ENCODE data around the gene M1AP. TPM values are rescaled to one million over a fixed set of nuclear protein-coding genes. Genes with fewer than 3 reads are reported as not detected.

The M1AP gene
- total RNA-seq, 4 donors from 2014 or later = 0.17 to 0.42 TPM; not detected in 2

DNA sequence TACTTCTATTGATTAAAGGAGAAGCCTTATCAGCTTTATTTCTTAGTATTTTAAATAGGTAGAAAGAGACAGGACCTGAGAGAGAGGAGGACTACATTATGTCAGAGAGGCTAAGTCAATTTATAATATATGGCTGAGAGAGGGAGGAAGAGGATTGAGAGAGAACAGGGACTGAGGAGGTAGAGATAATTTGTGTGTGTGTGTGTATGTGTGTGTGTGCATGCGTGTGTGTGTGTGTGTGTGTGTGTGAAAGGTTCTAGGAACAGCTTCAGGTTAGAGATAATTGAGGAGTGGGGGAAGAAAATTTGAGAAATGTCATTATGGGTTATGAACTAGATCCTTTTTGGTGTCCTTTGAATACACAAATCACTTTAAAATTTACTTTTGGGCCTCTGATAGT is 78.4 kb downstream of the M1AP start:
- WGBS = 38% methylated on average over 1 of the region's 1 CpG
- Histone ChIP-seq H3K27ac (replicated peaks in 1 of 4) (no peak overlapping the region), H3K27me3 (peaks cover 0 to 2% (median 0%) of the 10 kb centered on the region in 4 donors), H3K9me3 (no peaks in the 10 kb centered on the region), H3K4me1 (no peaks in the 10 kb centered on the region), H3K36me3 (no peaks in the 10 kb centered on the region), H3K4me3 (no peak overlapping the region)
- TF ChIP-seq POLR2AphosphoS5 (IDR thresholded peaks at IDR 0.05) = no peak
- TF ChIP-seq POLR2A (IDR thresholded peaks at IDR 0.05; ENCODE audit: low read depth) = no peak
- TF ChIP-seq, protein P1, sequence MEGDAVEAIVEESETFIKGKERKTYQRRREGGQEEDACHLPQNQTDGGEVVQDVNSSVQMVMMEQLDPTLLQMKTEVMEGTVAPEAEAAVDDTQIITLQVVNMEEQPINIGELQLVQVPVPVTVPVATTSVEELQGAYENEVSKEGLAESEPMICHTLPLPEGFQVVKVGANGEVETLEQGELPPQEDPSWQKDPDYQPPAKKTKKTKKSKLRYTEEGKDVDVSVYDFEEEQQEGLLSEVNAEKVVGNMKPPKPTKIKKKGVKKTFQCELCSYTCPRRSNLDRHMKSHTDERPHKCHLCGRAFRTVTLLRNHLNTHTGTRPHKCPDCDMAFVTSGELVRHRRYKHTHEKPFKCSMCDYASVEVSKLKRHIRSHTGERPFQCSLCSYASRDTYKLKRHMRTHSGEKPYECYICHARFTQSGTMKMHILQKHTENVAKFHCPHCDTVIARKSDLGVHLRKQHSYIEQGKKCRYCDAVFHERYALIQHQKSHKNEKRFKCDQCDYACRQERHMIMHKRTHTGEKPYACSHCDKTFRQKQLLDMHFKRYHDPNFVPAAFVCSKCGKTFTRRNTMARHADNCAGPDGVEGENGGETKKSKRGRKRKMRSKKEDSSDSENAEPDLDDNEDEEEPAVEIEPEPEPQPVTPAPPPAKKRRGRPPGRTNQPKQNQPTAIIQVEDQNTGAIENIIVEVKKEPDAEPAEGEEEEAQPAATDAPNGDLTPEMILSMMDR (IDR thresholded peaks at IDR 0.05) = no peak
- TF ChIP-seq EP300 (IDR thresholded peaks at IDR 0.05) = no peak
- intact Hi-C loops (cut with DNase I) = no loop called here
- no peak for DNase-seq (ENCODE audit: extremely low spot score)

DNA sequence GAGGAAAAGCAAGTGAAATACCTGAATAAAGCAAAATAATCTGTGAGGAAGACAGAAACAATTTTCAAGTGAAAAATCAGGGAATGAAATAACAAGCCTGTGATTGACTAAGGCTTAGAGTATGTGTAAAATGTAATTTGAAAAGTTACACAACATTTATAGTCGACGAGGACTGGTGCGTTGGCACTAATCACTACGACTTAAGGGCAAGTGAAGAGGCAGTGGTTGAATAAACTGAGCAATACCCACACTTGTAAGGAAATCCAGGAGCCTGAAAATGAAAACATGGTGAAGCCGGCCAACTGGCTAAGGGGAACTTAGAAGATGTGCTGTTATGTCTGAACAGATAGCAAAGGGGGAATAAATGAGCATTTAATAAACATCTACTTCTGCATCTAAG is 80.2 kb downstream of the M1AP start:
- Histone ChIP-seq H3K36me3 (no peaks in the 10 kb centered on the region), H3K9me3 (no peaks in the 10 kb centered on the region), H3K4me3 (no peak overlapping the region), H3K27ac (replicated peaks in 1 of 4) (no peak overlapping the region), H3K27me3 (peaks cover 0 to 14% (median 0%) of the 10 kb centered on the region in 4 donors), H3K4me1 (no peaks in the 10 kb centered on the region)
- 72% methylated on average over 5 of the region's 5 CpGs for WGBS
- TF ChIP-seq, protein P1 (IDR thresholded peaks at IDR 0.05) = no peak
- TF ChIP-seq EP300 (IDR thresholded peaks at IDR 0.05) (no peak), POLR2A (IDR thresholded peaks at IDR 0.05; ENCODE audit: low read depth) (no peak), POLR2AphosphoS5 (IDR thresholded peaks at IDR 0.05) (no peak)
- intact Hi-C loops (cut with DNase I) = no loop called here
- no peak for DNase-seq (ENCODE audit: extremely low spot score)

DNA sequence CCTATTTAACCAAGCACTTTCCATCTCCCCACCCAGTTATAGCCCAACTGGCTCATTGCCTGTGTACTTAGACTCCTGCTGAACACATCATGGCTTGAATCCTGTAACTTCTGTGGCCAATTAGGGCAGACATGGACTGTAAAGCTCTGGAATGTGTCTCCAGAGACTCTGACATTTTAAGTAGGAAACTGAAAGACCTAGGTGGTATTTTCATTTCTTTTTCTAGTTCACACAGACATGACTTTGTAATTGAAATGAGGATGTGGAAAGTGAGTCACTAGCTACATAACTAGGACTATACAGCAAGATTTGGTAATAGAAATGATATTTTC is 81.4 kb downstream of the M1AP start:
- no peak overlapping the region for H3K4me3 ChIP-seq
- H3K27me3 ChIP-seq = peaks cover 0 to 19% (median 0%) of the 10 kb centered on the region in 4 donors
- no peak overlapping the region for H3K27ac ChIP-seq (replicated peaks in 1 of 4)
- no peak for TF ChIP-seq EP300 (IDR thresholded peaks at IDR 0.05)
- no peaks in the 10 kb centered on the region for H3K9me3 ChIP-seq
- H3K4me1 ChIP-seq = no peaks in the 10 kb centered on the region
- intact Hi-C loops (cut with DNase I) = no loop called here
- no peaks in the 10 kb centered on the region for H3K36me3 ChIP-seq
- no peak for DNase-seq (ENCODE audit: extremely low spot score)

DNA sequence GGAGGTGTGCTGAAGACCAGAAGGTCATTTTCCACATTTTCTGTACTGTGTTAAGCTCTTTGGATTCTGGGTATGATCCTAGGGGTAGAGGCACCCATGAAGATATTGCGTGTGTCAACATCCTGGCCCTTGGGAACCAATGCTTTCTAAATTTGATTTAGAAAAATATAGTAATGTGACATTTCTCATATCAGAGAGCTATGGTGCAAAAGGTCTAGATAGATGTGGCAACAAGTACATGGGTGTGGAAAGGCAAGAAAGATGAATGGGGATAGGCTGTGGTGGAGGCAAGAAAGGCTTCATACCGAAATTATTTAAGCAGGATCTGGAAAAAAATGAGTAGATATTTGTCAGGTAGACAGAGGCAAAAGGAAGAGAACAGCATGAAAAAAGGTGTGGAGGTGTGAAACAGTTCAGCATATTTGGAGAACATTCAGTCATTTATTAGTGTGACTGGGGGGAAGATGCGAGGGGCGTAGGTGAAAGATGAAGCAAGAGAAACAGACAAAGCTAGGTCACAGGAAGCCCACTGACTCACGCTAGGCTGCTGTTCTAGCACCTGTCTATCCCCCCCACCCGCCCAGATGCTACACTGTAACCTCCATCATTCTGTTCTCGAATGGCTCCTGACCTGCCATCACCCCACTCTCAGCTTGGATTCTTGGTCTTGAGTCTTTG is 81.9 kb downstream of the M1AP start:
- intact Hi-C loops (cut with DNase I) = no loop called here
- Histone ChIP-seq H3K4me1 (no peaks in the 10 kb centered on the region), H3K9me3 (no peaks in the 10 kb centered on the region), H3K36me3 (no peaks in the 10 kb centered on the region), H3K27ac (replicated peaks in 1 of 4) (no peak overlapping the region), H3K4me3 (no peak overlapping the region), H3K27me3 (peaks cover 0 to 19% (median 0%) of the 10 kb centered on the region in 4 donors)
- no peak for TF ChIP-seq POLR2A (IDR thresholded peaks at IDR 0.05; ENCODE audit: low read depth)
- TF ChIP-seq, protein P1 (IDR thresholded peaks at IDR 0.05) = no peak
- no peak for TF ChIP-seq EP300 (IDR thresholded peaks at IDR 0.05)
- no peak for TF ChIP-seq POLR2AphosphoS5 (IDR thresholded peaks at IDR 0.05)
- 74% methylated on average over 7 of the region's 7 CpGs for WGBS
- DNase-seq (ENCODE audit: extremely low spot score) = no peak

DNA sequence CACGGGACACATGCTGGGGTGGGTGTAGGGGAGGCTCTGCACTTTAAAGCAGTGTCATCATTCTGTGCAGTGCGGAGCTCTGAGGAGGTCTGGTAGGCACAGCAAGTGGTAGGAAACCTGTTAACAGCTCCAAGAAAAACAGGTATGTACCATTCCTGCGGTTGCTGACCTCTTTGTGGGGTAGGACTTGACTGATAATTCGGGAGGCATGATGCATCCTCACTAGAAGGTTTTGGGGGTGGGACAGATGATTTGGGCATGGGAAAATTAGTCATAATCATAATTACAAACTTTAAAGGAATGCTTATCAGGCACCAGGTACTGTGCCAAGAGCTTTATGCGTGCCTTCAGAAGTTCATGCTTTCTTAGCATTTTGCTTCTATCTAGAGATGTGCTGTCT is 83.9 kb downstream of the M1AP start:
- TF ChIP-seq POLR2AphosphoS5 (IDR thresholded peaks at IDR 0.05) = no peak
- TF ChIP-seq, protein P1 (IDR thresholded peaks at IDR 0.05) = no peak
- no peak for TF ChIP-seq EP300 (IDR thresholded peaks at IDR 0.05)
- TF ChIP-seq POLR2A (IDR thresholded peaks at IDR 0.05; ENCODE audit: low read depth) = no peak
- Histone ChIP-seq H3K9me3 (no peaks in the 10 kb centered on the region), H3K27me3 (peaks cover 0 to 29% (median 0%) of the 10 kb centered on the region in 4 donors), H3K4me3 (no peak overlapping the region), H3K4me1 (no peaks in the 10 kb centered on the region), H3K36me3 (no peaks in the 10 kb centered on the region), H3K27ac (replicated peaks in 1 of 4) (no peak overlapping the region)
- DNase-seq (ENCODE audit: extremely low spot score) = no peak
- WGBS = 74% methylated on average over 5 of the region's 5 CpGs
- intact Hi-C loops (cut with DNase I) = no loop called here

All from esophagus muscularis mucosa (tissue), 4 donors.